Hippocampal formation (tissue), 2 donors: Measurements from ENCODE around the gene ERBB4.

Source experiments
- DNase-seq, 2 donors: peaks; one replicate each; lab custom pipeline; 2025; lab: John Stamatoyannopoulos, UW

The ERBB4 gene

DNA sequence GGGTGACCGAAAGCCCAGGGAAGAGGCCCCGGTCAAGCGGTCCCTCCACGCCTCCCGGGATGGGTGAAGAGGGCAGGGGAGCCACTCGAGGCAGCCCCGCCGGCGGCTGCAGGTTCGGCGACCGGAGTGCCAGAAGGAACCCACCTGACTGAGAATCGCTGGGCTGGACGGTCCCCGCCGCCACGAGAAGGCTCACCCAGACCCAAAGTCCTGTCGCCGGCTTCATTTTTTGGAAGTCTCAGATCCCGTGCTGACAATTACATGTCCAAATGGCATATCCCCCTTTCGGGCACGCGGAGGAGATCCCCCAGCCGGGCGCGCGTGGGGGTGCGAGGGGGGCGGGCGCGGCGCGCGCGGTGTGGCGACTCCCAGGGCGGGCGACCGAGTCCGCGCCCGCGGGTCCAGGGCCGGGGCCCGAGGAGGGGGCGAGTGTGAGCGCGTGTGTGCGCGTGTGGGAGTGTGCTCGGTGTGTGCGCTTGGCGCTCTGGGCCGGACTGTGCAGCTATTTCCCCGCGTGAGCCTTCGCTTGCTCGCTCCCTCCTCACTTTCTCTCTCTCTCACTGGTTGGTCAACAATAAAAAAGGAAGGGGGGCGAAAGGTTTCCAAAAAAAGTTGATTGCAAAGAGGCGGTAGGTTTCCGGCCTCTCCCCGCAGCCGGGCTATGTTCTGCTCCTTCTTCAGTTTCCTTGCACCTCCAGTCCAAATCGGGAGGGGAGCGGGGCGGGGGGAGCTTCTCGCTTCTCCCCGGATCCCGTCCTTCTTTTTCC lies at the start of gene ERBB4:
Gene ERBB4 (minus strand): TSS at position 498 of the 767 bp plus-strand sequence. CDS start 272 bp downstream, at position 226.
- DNase-seq, result peak; percentile 45 to 67

DNA sequence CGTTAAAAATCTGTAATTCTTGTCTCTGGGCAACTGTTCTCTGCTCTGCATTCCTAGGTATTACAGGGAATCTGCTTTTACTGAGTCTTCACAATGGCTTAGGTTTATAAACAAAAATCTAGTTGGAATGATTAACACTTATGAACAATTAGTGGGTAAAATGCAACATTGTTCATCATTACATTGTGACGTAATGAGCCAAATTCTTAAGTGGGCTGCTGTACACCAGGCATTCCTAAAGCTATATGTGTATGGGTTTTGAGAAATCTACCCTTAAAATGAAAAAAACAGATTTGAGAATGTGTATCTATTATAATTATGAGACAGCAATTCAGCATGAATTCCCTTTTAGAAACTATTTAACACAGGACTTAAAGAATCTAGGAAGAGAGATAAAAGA lies 41.5 kb upstream of the ERBB4 start:
- DNase-seq, result no peak

DNA sequence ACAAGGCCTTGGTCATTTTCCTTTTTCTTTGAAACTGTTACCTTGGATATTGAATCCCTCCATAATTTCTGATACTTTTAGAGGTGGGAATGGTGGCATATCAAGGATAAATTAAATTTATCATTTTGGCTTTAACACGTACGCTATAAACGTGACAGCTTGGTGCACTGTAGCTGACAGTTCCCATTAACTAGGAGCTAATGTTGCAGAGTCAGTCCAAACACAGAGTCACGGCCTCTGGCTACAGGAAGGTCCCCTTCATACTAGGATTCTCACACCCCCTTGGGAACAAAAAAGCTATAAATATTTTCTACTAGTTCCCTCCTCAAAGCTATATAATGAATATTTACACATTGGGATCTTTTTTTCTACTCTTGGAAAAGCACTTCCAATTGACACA lies 17.7 kb upstream of the ERBB4 start:
- DNase-seq, result no peak

DNA sequence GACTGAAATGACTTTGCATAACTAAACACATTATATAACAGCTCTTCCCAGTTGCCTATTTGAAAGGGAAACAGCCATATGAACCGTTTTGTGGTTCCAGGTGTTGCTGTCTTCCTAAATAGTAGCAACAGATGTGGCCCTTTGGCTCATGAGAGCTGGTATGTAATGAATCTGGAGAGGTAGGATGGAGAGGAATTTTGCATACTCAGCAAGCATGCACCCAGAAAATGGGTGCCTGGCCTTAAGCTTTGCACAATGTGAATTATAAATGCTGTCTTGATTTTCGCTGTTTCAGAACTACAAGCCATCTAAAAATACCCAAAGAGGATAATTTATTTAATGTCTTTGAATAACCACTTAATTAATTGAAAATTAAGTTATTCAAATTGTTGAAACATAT lies 15.6 kb upstream of the ERBB4 start:
- no peak for DNase-seq

DNA sequence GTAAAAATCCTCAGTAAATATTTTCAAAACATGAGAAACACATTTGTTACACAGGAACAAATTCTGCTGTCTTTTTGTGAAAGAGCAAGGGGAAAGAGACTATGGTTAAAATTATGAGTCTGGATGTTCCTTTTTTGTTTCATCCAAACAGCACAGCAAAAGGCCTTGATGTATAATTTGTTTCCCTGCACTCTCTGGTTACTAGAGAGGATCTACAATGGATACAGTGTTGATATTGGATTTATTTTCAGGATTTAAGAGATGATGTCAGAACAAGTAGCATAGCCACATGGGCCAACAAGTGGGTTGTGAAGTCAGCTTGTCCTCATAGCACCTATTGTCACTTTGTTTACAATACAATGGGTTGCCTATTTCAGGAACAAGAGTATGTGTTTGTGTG lies 11.3 kb upstream of the ERBB4 start:
- peak in 1 of 2 donors; percentile 68 for DNase-seq

DNA sequence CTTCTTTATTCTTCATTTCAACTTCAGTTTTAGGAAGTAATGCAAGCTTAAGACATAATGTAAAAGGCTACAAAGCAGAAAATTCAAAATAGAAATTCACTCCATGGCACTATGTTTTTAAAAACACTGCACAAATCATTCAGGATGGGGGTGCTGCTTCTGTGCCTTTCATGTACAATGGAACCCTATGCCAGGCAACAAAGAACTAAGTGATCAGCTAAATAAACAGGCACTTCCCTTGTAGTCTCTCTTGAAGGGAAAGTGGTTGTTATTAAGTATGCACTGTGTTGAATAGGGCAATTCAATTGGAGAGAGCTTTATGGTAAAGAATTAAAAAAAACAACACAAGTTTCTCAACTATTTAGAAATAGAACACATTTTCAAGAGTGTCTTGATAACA lies 10.9 kb upstream of the ERBB4 start:
- peak in 1 of 2 donors; percentile 68 for DNase-seq

DNA sequence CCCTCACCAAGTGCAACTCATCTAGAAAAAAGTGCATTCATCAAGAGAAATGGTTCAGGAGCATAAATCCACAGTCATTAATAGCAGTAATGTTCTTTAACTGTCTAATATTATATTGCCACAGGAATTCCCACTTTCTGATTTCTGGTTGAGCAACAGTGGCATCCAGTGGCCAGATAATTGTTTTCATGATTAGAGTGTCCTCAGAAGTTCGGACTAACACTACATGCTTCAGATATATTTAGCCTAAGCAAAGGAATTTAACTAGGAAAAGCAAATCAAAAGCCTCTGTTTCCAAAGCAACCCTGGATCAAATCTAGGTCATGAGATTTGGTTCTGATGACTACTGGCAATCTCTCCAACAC lies 9.8 kb upstream of the ERBB4 start:
- DNase-seq, result peak in 1 of 2 donors; percentile 48

DNA sequence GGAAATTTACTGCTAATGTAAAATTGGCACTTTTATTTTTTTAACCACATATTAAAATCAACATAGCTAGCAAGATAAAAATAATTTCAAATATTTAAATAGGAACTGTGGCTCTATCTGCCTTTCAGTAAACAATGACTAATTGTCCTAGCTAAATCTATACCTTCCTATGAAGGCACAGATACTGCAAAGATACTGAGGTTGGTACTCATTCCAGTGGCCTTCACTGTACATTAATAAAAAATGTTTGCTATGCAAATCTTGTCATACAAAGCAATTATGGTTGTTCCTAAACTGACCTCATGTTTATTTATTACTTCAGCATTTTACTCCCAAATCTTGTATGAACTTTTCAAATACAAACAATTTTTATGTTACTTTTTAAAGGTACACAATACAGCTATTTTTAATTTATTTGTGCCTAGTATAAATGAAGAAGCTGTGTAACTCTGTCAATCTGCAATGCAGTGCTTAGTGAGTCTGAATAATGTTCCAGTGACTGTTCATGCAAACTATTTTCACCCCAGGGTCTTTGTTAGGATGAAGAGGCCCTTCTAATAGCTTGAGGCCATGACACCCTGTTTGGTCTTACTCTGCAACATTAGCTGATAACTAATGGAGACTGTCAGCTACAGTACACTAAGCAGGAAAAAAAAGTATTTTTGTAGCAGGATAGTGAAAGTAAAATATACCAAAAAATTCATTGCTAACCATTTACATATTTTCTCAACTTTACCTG lies 9.3 kb upstream of the ERBB4 start:
- no peak for DNase-seq

DNA sequence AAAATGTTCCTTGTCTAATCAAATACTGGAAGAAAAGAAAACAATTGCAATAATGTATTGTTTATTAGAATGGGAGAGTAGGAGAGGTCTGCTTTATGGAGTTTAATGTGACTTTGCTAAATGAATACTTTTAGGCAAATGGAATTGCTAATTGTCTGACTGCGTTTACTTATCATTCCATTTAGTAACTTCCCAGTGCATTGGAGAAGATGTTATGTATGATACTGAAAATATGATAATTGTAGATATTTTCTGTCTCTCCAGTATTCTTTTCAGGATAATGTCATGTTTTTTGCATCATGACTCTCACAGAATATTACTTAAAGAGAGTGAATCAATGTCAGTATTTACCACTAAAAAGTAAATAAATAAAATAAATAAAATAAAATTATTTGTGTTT lies 8.1 kb upstream of the ERBB4 start:
- no peak for DNase-seq

DNA sequence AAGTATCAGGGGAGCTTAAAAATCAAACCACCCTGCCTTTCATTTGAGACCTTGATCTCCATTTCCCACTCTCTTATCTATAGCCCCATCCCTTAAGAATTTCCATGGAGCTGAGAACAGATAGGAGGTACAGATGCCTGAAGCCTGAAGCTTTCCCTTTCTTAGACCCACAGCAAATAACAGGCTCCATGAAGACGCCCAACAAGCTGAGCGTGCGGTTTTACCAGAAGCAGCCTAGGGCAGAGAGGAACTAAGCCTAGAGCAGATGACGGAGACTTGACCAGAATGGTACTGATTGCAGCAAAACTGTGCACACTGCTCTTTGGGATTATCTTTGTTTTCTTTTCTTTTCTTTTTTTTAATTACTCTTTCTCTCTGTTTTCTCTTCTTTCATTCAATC lies 1.7 kb upstream of the ERBB4 start:
- no peak for DNase-seq

DNA sequence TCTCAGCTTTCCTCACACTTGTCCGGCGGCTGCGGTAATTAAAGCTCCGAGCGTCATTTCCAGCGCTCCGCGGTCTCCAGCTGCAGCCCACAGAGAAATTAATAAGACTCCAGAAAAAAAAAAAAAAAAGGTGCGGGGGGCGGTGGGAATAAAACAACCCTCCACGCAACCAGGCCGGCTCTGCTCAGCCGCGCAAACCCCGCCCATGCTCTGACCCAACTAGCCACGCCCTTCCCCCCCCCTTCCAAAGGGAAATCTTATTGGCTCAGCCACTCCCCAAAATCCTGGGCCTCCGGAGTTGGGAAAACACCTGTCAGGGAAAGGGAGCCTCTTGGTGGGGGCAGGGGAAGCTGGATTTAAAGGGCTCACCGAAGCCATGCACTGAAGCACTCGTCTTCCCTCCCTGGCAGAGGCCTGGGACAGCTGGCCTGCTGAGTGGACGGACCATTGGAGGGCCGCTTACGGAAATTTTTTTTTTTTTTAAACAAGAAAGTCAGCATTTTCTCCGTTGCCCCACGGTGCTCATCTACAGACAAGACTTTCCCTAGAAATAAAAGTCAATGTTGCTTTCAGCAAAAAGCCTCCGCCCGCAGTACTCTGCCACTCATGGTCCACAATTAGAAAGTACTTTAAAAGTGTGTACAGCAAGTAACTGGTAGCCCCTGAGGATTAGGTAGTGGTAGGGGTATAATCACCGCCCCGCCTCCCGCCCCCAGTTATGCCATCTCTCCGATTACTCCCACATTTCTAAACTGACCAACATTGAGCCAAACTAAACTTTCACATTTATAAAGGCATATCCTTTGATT lies 674 bp upstream of the ERBB4 start:
- DNase-seq, result peak; percentile 63 to 68

DNA sequence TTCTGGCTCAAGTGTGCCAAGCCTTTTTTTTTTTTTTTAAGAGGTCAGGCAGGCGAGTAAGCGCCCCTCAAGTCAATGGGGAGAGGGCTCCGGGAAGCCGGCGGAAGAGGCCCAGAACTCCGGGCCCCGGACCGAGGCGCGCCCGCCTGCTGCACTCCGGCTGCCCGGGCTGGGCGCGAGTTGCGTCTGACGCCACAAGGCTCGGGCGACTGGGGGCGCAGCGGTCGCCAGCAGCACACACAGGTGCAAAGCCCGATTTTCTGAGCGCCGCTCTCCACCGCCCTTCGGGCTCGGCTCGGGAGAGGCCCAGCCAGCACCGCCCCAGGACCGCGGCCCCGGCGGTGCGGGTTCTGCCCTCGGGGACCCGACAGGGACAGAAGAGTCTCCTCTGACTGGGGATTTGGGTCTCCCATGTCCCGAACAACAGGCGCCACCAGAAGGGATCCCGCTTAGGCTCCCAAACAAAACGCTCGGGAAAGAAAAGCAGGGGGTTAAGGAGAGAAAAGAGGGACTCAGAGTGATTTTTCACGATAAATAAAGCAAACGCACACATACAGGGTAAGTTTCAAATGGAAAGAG lies 787 bp downstream of the ERBB4 start:
- peak in 1 of 2 donors; percentile 52 for DNase-seq

DNA sequence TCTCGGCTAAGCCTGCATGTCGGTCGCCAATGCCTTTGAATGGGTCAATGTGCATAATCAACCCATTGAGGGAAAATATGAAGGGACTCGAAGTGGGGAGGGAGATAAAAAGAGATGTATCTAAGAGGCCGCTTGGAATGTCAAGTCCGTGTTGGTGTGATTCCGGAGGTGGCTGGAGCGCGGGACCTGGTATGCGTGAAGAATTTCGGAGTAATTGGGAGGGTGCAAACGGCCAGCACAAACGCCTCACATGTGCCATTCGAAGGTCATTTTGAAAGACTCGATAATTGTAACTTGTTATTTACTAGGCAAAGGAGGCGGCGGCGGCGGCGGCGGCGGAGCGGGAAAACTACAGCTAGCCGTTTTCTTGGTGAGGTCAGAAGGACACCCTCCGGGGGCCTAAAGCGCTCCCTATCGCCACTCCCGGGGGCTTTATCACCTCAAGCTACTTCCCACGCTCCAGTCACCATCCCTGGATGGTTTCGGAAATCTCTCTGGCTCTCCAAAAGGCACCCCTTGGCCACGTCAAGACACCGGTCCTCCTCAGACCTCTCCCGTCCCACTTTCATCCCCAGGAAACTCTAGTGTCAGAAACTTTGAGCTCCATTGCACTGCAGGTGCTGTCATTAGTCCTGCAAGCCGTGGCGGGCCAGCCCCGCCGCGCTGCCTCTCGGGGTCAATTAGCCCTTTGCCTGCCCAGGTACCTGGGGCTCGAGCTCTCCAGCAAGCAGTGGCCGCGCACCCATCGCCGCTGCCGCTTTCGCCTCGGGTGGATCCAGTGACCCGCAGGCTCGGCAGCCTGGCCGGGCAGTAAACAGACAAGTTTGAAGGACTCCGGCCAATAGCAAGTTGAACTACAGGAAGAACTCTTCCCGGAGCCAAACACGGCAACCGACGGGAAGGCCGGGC lies 1.5 kb downstream of the ERBB4 start:
- DNase-seq, result peak; percentile 26 to 61

DNA sequence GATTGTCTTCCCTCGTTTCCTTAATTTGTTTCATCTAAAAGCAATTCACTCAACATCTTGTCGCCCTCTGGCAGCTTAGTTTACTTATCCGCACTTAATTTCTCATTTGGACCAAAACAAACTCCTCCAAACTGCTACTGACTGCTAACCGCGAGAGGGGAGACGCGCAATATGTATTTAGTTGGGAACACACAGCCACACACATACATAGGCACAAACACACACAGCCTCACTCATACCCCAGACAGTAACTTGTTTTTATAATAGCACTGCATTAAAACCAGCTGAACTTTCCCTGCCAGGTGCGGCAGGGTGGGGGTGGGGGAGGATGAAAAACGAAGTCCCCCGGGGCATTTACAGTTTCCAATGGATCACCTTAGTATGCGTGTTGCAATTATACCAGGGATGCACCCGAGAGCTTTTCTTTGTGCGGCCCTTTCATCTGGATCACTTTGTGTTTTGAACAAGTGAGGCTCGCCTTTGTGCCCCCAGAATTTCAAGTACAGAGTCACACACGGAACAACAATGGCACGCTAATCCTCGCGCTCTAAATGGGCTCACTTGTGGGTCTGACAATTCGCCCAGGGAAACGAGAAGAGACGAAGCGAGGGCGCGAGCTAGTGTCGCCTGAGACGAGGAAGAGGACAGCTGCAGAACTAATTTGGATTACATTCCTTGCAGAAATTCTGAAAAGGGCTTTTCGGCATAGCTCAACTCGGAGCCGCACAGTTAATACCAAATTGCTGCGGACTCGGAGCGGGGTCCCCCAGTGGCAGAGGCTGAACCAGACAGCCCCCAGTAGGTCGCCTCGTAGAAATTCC lies 2.4 kb downstream of the ERBB4 start:
- peak; percentile 61 to 67 for DNase-seq

DNA sequence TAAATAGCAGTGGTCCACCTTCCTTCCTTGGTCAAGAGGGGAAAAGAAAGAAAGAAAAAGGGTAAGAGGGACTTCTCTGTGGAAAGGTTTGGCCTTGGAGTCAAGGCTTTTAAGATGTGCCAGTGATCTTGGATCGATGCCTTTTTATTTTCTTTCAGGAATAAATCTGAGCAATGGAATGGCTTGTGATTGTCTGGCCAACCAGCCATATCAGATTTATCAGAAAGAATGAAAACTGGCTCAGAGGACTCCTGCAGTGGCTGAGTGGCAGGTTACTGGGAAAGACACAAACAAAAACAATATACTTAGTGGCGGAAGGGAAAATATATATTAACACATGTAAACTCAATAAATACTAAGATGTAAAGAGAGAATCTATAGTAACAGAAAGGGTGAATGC lies 4.3 kb downstream of the ERBB4 start:
- DNase-seq, result no peak

DNA sequence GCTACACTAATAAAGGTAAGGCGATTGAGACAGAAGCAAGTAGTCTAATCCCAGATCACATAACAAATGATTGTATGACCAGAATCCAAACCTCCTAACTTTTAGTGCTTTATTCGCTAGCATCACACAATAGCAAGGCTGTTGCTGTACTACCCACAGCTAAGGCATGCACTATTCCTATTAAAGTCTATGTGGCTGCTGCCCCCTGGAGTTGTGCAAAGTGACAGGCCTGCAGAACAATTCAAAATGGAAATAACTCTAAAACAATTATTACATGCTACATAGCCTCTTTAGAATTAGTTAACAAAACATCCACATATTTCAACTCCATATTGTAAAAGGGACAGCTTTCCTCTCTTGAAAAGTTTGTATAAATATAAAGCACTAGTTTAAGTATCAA lies 6.0 kb downstream of the ERBB4 start:
- DNase-seq, result no peak

DNA sequence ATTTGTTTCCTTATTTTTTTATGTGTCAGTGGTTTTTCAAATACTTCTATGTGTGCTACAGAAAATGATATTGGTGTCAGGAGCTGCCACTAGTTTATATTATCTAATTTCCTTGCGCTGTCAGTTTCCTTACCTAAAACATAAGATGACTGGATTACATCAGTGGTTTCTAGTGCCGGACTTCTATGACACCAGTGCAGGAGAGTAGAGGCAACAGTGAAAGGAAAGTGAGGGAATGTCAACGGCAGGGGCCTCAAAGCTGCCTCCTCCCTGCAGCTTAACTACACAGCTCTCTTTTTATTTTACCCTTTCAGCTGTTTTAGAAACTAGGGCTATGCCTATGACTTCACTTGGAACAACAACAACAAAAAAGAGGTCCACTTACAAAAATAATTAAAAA lies 6.5 kb downstream of the ERBB4 start:
- DNase-seq, result no peak

DNA sequence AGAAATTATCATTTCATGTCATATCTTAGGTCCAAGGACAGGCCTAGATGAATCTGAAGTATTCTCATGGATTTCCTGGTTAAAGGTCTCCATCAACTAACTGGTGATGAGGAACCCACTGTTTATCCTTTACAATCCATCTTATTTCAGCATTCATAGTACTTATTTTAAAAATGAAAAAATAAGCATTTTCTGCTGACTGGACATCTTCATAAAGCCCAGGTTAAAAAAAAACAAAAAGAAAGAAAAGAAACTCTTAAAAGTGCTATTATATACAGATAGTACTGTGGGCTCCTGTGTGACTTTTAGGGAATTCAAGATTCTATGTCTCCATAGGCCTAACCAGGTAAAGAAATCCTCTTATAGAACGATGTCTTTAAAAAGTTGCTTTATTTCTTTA lies 7.1 kb downstream of the ERBB4 start:
- no peak for DNase-seq

DNA sequence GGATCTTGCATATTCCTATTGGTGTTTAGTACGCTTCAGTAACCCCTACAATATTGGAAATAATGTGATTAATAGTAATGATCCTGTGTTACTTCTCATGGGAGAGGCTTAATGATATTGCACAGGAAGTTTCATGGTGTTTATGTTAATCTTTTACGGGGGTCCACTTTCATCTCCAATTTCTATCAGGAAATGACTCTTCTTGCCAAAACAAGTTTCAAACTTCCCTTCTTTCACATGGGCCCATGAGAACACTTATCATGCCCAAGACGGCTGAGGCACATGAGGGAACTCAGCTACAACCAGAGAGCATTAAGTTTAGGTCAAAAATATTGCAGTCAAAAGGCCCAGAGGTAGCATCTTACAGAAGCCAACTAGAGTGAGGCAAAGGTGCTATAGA lies 7.6 kb downstream of the ERBB4 start:
- DNase-seq, result no peak

DNA sequence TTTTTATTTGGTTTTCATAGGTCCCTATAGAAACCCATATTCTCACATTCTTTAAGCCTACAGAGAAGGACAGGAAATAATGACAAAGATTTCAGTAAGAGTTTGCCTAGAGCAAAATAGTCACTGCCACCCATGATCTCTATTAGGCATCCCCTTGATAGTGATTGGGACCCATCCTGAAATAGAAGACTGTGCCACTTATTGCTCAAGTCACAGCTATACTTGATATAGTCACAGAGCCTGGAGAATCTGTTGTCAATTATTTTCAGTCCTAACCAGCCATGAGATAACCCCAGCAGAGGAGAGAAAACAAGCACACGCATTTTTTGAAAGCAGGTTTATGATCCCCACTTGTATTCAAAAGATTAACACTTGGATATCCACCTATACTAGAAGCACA lies 8.2 kb downstream of the ERBB4 start:
- DNase-seq, result no peak
